ENCODE results near the gene CHD3.

DNA sequence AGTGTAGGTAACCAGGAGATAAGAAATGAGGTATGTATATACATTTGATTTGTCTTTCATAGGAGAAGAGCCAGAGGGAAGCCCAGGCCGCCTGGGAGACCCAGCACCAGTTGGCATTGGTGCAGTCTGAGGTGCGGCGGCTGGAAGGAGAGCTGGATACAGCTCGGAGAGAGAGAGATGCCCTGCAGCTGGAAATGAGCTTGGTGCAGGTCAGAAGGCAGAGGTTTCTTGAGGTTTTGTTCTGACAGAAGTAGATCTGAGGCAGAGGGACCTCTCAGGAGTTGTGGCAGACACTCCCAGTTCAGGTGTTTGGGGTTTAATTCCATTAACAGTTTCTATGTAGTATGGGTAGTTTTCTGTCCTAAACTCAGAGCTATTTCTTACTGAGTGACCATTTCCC lies 51.4 kb downstream of the CHD3 start:
- TF ChIP-seq, protein P1, sequence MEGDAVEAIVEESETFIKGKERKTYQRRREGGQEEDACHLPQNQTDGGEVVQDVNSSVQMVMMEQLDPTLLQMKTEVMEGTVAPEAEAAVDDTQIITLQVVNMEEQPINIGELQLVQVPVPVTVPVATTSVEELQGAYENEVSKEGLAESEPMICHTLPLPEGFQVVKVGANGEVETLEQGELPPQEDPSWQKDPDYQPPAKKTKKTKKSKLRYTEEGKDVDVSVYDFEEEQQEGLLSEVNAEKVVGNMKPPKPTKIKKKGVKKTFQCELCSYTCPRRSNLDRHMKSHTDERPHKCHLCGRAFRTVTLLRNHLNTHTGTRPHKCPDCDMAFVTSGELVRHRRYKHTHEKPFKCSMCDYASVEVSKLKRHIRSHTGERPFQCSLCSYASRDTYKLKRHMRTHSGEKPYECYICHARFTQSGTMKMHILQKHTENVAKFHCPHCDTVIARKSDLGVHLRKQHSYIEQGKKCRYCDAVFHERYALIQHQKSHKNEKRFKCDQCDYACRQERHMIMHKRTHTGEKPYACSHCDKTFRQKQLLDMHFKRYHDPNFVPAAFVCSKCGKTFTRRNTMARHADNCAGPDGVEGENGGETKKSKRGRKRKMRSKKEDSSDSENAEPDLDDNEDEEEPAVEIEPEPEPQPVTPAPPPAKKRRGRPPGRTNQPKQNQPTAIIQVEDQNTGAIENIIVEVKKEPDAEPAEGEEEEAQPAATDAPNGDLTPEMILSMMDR (conservative IDR thresholded peaks at IDR 0.05; ENCODE audit: low read length) = no peak
- TF ChIP-seq EZH2phosphoT487 (IDR thresholded peaks at IDR 0.05; ENCODE audit: borderline replicate concordance) = no peak

Data from Loucy (cell line).